Left lung (tissue), 10 donors: ENCODE data around the gene CEP120. TPM values are rescaled to one million over a fixed set of nuclear protein-coding genes. Genes with fewer than 3 reads are reported as not detected.

Experiments
- ATAC-seq: fragments of 200-7000 bp; cut with Tn5 transposase; one replicate; pipeline ENCODE4 v1.9.1; 2020; ENCODE audit warnings: moderate library complexity
- DNase-seq, 4 donors: peaks; one replicate each; pipeline ENCODE4 v3.0.0-alpha.2; 2013 to 2020
- H3K27ac ChIP-seq, 2 donors: fragments of 200-600 bp; sonication (generic) in 1 of 2; one replicate each; pipeline versions ENCODE4 v1.5.0 to v1.8.0; 2020 to 2021
- H3K27me3 ChIP-seq, 2 donors: fragments of 200-600 bp; sonication (generic) in 1 of 2; one replicate each; pipeline versions ENCODE4 v1.5.0 to v1.8.0; 2020 to 2021
- H3K36me3 ChIP-seq, 2 donors: fragments of 200-600 bp; sonication (generic) in 1 of 2; one replicate each; pipeline versions ENCODE4 v1.5.0 to v1.8.0; 2020 to 2021
- H3K4me1 ChIP-seq, 2 donors: fragments of 200-600 bp; one replicate each; pipeline ENCODE4 v1.8.0; 2021
- H3K4me3 ChIP-seq, 2 donors: fragments of 200-600 bp; sonication (generic) in 1 of 2; one replicate each; pipeline versions ENCODE4 v1.5.0 to v1.8.0; 2020 to 2021; ENCODE audit warnings: mild to moderate bottlenecking in 1 of 2
- H3K9me3 ChIP-seq, 2 donors: fragments of 200-600 bp; sonication (generic) in 1 of 2; one replicate each; pipeline versions ENCODE4 v1.5.0 to v1.8.0; 2020 to 2021
- intact Hi-C, 2 donors: fragments of 100-400 bp; cut with DNase I; formaldehyde crosslinking; loops; one replicate each; pipeline versions ENCODE4 v1.11.2 to v1.14.2; 2022
- polyA plus RNA-seq, 6 donors: library from polyadenylated mRNA; unstranded; fragments of 120-200 nt; gene quantifications; one replicate each; pipeline ENCODE4 v1.2.1, GENCODE V29; 2013; ENCODE audit not compliant: insufficient read length in 6 of 6
- total RNA-seq, 2 donors: library from RNA; stranded (reverse); fragmentation: NEBNext Ultra II Directional; extraction: Animal tissue kit (Norgen Biotek cat#: 25700); gene quantifications; one replicate each; pipeline ENCODE4 v1.2.1, GENCODE V29; 2021
- TF ChIP-seq, protein P1 (sequence below), 2 donors: fragments of 200-600 bp; sonication (generic) in 1 of 2; IDR thresholded peaks; one replicate each; pipeline versions ENCODE4 v1.5.0 to v1.8.0; 2021; ENCODE audit warnings: antibody characterized with exemption in 2 of 2
- donor health status: DM: no; HTN: yes; CAD: no.
- donor health status: DM: no; HTN: no; CAD: no.

The CEP120 gene
- total and polyA plus RNA-seq, 8 donors: 14.2 to 28.2 (median 25.2) TPM

GRCh38 chr5:123391009-123391408 is 32.2 kb downstream of the CEP120 start:
- Histone ChIP-seq H3K27ac (no peak overlapping the region), H3K27me3 (no peaks in the 10 kb centered on the region), H3K36me3 (peaks cover 0 to 63% of the 10 kb centered on the region in 2 donors), H3K4me3 (no peak overlapping the region), H3K9me3 (no peaks in the 10 kb centered on the region), H3K4me1 (no peaks in the 10 kb centered on the region)
- DNase-seq (no peak), ATAC-seq (no peak)
- intact Hi-C loops: no loop called here
- TF ChIP-seq, protein P1, sequence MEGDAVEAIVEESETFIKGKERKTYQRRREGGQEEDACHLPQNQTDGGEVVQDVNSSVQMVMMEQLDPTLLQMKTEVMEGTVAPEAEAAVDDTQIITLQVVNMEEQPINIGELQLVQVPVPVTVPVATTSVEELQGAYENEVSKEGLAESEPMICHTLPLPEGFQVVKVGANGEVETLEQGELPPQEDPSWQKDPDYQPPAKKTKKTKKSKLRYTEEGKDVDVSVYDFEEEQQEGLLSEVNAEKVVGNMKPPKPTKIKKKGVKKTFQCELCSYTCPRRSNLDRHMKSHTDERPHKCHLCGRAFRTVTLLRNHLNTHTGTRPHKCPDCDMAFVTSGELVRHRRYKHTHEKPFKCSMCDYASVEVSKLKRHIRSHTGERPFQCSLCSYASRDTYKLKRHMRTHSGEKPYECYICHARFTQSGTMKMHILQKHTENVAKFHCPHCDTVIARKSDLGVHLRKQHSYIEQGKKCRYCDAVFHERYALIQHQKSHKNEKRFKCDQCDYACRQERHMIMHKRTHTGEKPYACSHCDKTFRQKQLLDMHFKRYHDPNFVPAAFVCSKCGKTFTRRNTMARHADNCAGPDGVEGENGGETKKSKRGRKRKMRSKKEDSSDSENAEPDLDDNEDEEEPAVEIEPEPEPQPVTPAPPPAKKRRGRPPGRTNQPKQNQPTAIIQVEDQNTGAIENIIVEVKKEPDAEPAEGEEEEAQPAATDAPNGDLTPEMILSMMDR (IDR thresholded peaks at IDR 0.05): no peak

GRCh38 chr5:123389794-123390193 is 33.4 kb downstream of the CEP120 start:
- H3K27ac ChIP-seq: no peak overlapping the region
- H3K4me1 ChIP-seq: no peaks in the 10 kb centered on the region
- ATAC-seq (no peak), DNase-seq (no peak)
- no peak overlapping the region for H3K4me3 ChIP-seq
- TF ChIP-seq, protein P1 (IDR thresholded peaks at IDR 0.05): no peak
- H3K9me3 ChIP-seq: no peaks in the 10 kb centered on the region
- no peaks in the 10 kb centered on the region for H3K27me3 ChIP-seq
- intact Hi-C loops: no loop called here
- peaks cover 0 to 75% of the 10 kb centered on the region in 2 donors for H3K36me3 ChIP-seq

- Histone ChIP-seq H3K4me3 (no peak overlapping the region), H3K27ac (no peak overlapping the region), H3K4me1 (no peaks in the 10 kb centered on the region), H3K36me3 (peaks cover 0 to 66% of the 10 kb centered on the region in 2 donors), H3K9me3 (no peaks in the 10 kb centered on the region), H3K27me3 (no peaks in the 10 kb centered on the region)
- DNase-seq (no peak), ATAC-seq (no peak)
- intact Hi-C loops: no loop called here
- TF ChIP-seq, protein P1 (IDR thresholded peaks at IDR 0.05): no peak
Observed at GRCh38 chr5:123387313-123387712, 35.9 kb downstream of the CEP120 start.

DNA sequence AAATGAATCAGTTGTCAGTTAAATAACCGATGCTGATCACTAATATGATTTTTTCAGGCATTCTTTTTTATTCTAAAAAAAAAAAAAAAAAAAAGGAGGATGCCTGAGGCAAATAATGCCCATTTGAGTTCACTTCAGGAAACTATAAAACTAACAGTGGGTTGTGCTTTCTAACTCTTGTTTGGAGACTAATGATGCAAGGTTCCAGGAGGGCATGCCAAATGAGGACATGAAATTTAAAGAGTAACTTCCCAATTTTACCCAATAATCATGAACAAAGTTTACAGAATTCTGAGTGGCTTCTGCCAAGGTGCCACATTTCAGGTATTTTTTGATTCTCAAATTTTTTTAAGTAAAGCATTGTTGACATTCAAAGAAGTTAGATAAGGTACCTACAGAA is 41.0 kb downstream of the CEP120 start:
- H3K4me3 ChIP-seq: no peak overlapping the region
- ATAC-seq (no peak), DNase-seq (no peak)
- H3K4me1 ChIP-seq: no peaks in the 10 kb centered on the region
- no peaks in the 10 kb centered on the region for H3K9me3 ChIP-seq
- intact Hi-C loops: no loop called here
- H3K27ac ChIP-seq: no peak overlapping the region
- H3K36me3 ChIP-seq: peaks cover 0 to 68% of the 10 kb centered on the region in 2 donors
- TF ChIP-seq, protein P1 (IDR thresholded peaks at IDR 0.05): no peak
- no peaks in the 10 kb centered on the region for H3K27me3 ChIP-seq

DNA sequence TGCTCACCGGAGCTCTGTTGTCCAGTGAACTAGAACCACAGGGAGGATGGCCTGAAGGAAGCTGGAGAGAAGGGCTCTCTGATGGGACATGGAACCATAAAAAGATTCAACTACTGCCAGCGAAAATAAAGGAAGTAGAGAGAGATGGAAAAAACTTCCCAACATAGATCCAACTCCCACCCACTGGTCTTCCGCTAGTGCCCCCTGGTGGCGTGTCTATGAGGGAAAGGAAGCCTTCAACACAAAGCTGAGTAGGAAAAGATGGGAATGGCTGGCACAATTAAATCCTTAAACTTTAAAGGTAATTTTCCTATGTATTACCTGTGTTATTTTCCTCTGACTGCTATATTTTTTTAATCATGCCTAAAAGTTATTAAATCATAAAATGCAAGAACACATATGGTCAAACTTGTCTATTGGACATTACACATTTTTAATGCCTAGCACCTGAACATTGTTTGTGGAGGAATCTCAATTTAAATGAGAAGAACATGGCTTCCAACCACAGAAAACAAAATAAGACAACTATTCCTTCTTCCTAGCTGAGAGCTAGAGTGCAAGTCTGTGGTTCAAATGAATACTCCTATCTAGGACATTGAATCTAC is 51.5 kb downstream of the CEP120 start:
- intact Hi-C loops: no loop called here
- no peaks in the 10 kb centered on the region for H3K27me3 ChIP-seq
- TF ChIP-seq, protein P1 (IDR thresholded peaks at IDR 0.05): peak; percentile 25 to 54
- ATAC-seq (peak; percentile 39), DNase-seq (peak in 3 of 4 donors; percentile 30 to 56 (median 36))
- H3K36me3 ChIP-seq: peaks cover 0 to 59% of the 10 kb centered on the region in 2 donors
- no peaks in the 10 kb centered on the region for H3K4me1 ChIP-seq
- H3K4me3 ChIP-seq: no peak overlapping the region
- H3K9me3 ChIP-seq: no peaks in the 10 kb centered on the region
- H3K27ac ChIP-seq: no peak overlapping the region
